ENCODE results near the gene CCNI2.
"Not testable (repeated sequence)": the region's sequence is repeated elsewhere in the genome, so short reads cannot be mapped to it uniquely, and the experiment has no call there.

The CCNI2 gene

DNA sequence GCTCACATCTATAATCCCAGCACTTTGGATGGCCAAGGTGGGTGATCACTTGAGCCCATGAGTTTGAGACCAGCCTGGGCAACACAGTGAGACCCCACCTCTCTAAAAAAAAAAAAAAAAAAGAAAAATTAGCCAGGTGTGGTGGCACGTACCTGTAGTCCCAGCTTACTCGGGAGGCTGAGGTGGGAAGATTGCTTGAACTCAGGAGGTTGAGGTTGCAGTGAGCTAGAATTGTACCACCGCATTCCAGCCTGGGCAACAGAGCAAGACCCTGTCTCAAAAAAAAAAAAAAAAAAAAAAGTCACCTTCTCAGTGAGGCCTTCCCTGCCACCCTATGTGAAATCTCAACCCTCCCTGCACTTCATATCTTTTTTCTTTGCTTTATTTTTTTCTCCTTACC is 43.8 kb downstream of the CCNI2 start:
- Histone ChIP-seq H3K9ac (ENCODE audit: low read depth in 1 of 2, low read length in 2 of 2) (no peak overlapping the region), H3K27ac (ENCODE audit: low read depth, low read length) (no peak overlapping the region), H3K4me1 (ENCODE audit: control insufficient read depth in 1 of 2, insufficient read depth in 2 of 2, low read length in 2 of 2) (no peaks in the 10 kb centered on the region), H3K4me3 (ENCODE audit: low read depth in 1 of 2, low read length in 2 of 2) (no peak overlapping the region), H3K36me3 (ENCODE audit: control insufficient read depth in 1 of 2, insufficient read depth in 2 of 2, low read length in 2 of 2) (no peaks in the 10 kb centered on the region), H3K9me3 (ENCODE audit: control insufficient read depth in 1 of 2, low read length in 2 of 2) (no peaks in the 10 kb centered on the region), H3K27me3 (ENCODE audit: control insufficient read depth in 1 of 2, insufficient read depth in 2 of 2, low read length in 2 of 2) (no peaks in the 10 kb centered on the region)

DNA sequence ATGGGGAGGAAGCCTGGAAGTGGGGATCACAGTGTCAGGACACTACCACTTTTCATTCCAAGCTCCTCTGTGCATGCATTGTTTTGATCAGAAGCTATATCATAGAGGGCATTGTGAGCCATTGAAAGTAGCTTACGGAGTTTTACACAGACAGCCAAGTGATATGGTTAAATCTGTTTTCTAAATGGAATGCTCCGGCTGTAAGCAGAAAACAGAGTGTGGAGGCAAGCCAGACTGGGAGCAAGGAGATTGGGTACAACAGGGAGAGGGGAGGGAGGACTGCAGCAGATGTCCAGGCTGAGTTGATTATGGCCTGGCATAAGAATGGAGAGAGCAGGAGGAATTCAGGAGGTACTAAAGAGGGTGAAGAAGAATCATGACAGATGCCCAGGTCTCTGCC is 50.4 kb downstream of the CCNI2 start:
- H3K27me3 ChIP-seq (ENCODE audit: control insufficient read depth in 1 of 2, insufficient read depth in 2 of 2, low read length in 2 of 2), result no peaks in the 10 kb centered on the region
- H3K9me3 ChIP-seq (ENCODE audit: control insufficient read depth in 1 of 2, low read length in 2 of 2), result no peaks in the 10 kb centered on the region
- H3K4me1 ChIP-seq (ENCODE audit: control insufficient read depth in 1 of 2, insufficient read depth in 2 of 2, low read length in 2 of 2), result no peaks in the 10 kb centered on the region
- H3K9ac ChIP-seq (ENCODE audit: low read depth in 1 of 2, low read length in 2 of 2), result no peak overlapping the region
- no peaks in the 10 kb centered on the region for H3K36me3 ChIP-seq (ENCODE audit: control insufficient read depth in 1 of 2, insufficient read depth in 2 of 2, low read length in 2 of 2)
- no peak overlapping the region for H3K4me3 ChIP-seq (ENCODE audit: low read depth in 1 of 2, low read length in 2 of 2)
- H3K27ac ChIP-seq (ENCODE audit: low read depth, low read length), result no peak overlapping the region

GRCh38 chr5:132799392-132799791 is 52.2 kb downstream of the CCNI2 start:
- no peak overlapping the region for H3K27ac ChIP-seq (ENCODE audit: low read depth, low read length)
- no peak overlapping the region for H3K4me3 ChIP-seq (ENCODE audit: low read depth in 1 of 2, low read length in 2 of 2)
- no peaks in the 10 kb centered on the region for H3K27me3 ChIP-seq (ENCODE audit: control insufficient read depth in 1 of 2, insufficient read depth in 2 of 2, low read length in 2 of 2)
- no peaks in the 10 kb centered on the region for H3K4me1 ChIP-seq (ENCODE audit: control insufficient read depth in 1 of 2, insufficient read depth in 2 of 2, low read length in 2 of 2)
- no peaks in the 10 kb centered on the region for H3K36me3 ChIP-seq (ENCODE audit: control insufficient read depth in 1 of 2, insufficient read depth in 2 of 2, low read length in 2 of 2)
- no peak overlapping the region for H3K9ac ChIP-seq (ENCODE audit: low read depth in 1 of 2, low read length in 2 of 2)
- H3K9me3 ChIP-seq (ENCODE audit: control insufficient read depth in 1 of 2, low read length in 2 of 2), result no peaks in the 10 kb centered on the region

GRCh38 chr5:132800545-132800944 is 53.3 kb downstream of the CCNI2 start:
- Histone ChIP-seq H3K27me3 (ENCODE audit: control insufficient read depth in 1 of 2, insufficient read depth in 2 of 2, low read length in 2 of 2) (no peaks in the 10 kb centered on the region), H3K27ac (ENCODE audit: low read depth, low read length) (no peak overlapping the region), H3K4me3 (ENCODE audit: low read depth in 1 of 2, low read length in 2 of 2) (no peak overlapping the region), H3K9me3 (ENCODE audit: control insufficient read depth in 1 of 2, low read length in 2 of 2) (no peaks in the 10 kb centered on the region), H3K36me3 (ENCODE audit: control insufficient read depth in 1 of 2, insufficient read depth in 2 of 2, low read length in 2 of 2) (no peaks in the 10 kb centered on the region), H3K4me1 (ENCODE audit: control insufficient read depth in 1 of 2, insufficient read depth in 2 of 2, low read length in 2 of 2) (no peaks in the 10 kb centered on the region), H3K9ac (ENCODE audit: low read depth in 1 of 2, low read length in 2 of 2) (no peak overlapping the region)

DNA sequence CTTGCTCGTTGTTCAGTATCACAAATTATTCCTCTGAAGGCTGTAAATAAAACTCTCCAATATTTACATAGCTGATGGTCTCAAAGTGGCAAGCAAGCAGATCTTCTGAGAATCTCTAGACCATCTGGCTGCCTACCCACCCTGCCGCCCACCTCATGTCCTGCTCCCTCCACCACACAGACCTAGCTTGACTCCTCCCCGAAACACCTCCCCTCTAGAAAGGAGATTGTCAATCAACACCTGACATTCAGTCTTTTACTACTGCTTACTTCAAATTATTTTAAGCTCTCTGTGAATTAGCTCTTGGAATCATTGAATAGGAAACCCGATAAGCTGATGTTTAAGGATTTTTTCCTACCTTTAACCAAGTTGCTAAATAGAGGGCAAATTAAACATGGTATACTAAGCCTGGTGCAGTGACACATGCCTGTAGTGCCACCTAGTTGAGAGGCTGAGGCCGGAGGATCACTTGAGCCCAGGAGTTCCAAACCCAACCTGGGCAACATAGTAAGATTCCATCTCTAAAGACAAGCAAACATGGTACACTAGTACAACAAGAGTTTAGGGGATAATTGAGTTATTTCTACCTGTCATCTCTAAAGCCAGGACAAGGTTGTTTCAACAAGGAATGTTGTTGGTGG is 54.9 kb downstream of the CCNI2 start:
- no peaks in the 10 kb centered on the region for H3K4me1 ChIP-seq (ENCODE audit: control insufficient read depth in 1 of 2, insufficient read depth in 2 of 2, low read length in 2 of 2)
- no peaks in the 10 kb centered on the region for H3K36me3 ChIP-seq (ENCODE audit: control insufficient read depth in 1 of 2, insufficient read depth in 2 of 2, low read length in 2 of 2)
- no peaks in the 10 kb centered on the region for H3K27me3 ChIP-seq (ENCODE audit: control insufficient read depth in 1 of 2, insufficient read depth in 2 of 2, low read length in 2 of 2)
- no peaks in the 10 kb centered on the region for H3K9me3 ChIP-seq (ENCODE audit: control insufficient read depth in 1 of 2, low read length in 2 of 2)
- no peak overlapping the region for H3K27ac ChIP-seq (ENCODE audit: low read depth, low read length)
- no peak overlapping the region for H3K4me3 ChIP-seq (ENCODE audit: low read depth in 1 of 2, low read length in 2 of 2)
- no peak overlapping the region for H3K9ac ChIP-seq (ENCODE audit: low read depth in 1 of 2, low read length in 2 of 2)

DNA sequence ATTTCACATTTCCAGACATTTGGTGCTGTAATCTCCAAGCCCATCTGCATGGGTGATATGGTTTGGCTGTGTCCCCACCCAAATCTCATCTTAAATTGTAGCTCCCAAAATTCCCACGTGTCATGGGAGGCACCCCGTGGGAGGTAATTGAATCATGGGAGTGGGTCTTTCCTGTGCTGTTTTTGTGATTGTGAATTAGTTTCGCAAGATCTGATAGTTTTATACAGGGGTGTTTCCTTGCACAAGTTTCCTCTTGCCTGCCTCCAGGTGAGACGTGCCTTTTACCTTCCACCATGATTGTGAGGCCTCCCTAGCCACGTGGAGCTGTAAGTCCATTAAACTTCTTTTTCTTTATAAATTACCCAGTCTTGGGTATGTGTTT is 55.5 kb downstream of the CCNI2 start:
- not testable (repeated sequence) for H3K9ac ChIP-seq (ENCODE audit: low read depth in 1 of 2, low read length in 2 of 2); H3K9me3 ChIP-seq (ENCODE audit: control insufficient read depth in 1 of 2, low read length in 2 of 2); H3K27me3 ChIP-seq (ENCODE audit: control insufficient read depth in 1 of 2, insufficient read depth in 2 of 2, low read length in 2 of 2); H3K36me3 ChIP-seq (ENCODE audit: control insufficient read depth in 1 of 2, insufficient read depth in 2 of 2, low read length in 2 of 2); H3K27ac ChIP-seq (ENCODE audit: low read depth, low read length); H3K4me1 ChIP-seq (ENCODE audit: control insufficient read depth in 1 of 2, insufficient read depth in 2 of 2, low read length in 2 of 2); H3K4me3 ChIP-seq (ENCODE audit: low read depth in 1 of 2, low read length in 2 of 2)

All from duodenal mucosa (tissue), 2 donors.